Measurements from ENCODE around the gene PARP4.
"Not testable (repeated sequence)": the region's sequence is repeated elsewhere in the genome, so short reads cannot be mapped to it uniquely, and the experiment has no call there.

Gene PARP4

GRCh38 chr13:24443366-24443765, 69.2 kb downstream of the PARP4 start:
- DNase-seq = no peak

GRCh38 chr13:24426045-24426444, 86.5 kb downstream of the PARP4 start:
- DNase-seq = not testable (repeated sequence)

GRCh38 chr13:24419668-24420067, 92.9 kb downstream of the PARP4 start:
- not testable (repeated sequence) for DNase-seq

GRCh38 chr13:24407844-24408243, 104.7 kb downstream of the PARP4 start:
- DNase-seq = no peak

- no peak for DNase-seq
Observed at GRCh38 chr13:24406524-24406923, 106.1 kb downstream of the PARP4 start.

GRCh38 chr13:24396821-24397220, 115.8 kb downstream of the PARP4 start:
- DNase-seq = no peak

GRCh38 chr13:24392972-24393371, 119.6 kb downstream of the PARP4 start:
- no peak for DNase-seq

- DNase-seq = not testable (repeated sequence)
Observed at GRCh38 chr13:24391771-24392683, 120.6 kb downstream of the PARP4 start.

GRCh38 chr13:24390795-24391194, 121.8 kb downstream of the PARP4 start:
- not testable (repeated sequence) for DNase-seq

GRCh38 chr13:24389506-24389905, 123.1 kb downstream of the PARP4 start:
- no peak for DNase-seq

- not testable (repeated sequence) for DNase-seq
Observed at GRCh38 chr13:24388743-24389142, 123.8 kb downstream of the PARP4 start.

GRCh38 chr13:24386816-24387708, 125.5 kb downstream of the PARP4 start:
- no peak for DNase-seq

GRCh38 chr13:24385902-24386301, 126.7 kb downstream of the PARP4 start:
- DNase-seq = no peak

GRCh38 chr13:24384946-24385345, 127.6 kb downstream of the PARP4 start:
- DNase-seq = not testable (repeated sequence)

- not testable (repeated sequence) for DNase-seq
Observed at GRCh38 chr13:24384091-24384490, 128.5 kb downstream of the PARP4 start.

- no peak for DNase-seq
Observed at GRCh38 chr13:24381541-24382265, 130.9 kb downstream of the PARP4 start.

GRCh38 chr13:24380881-24381280, 131.7 kb downstream of the PARP4 start:
- not testable (repeated sequence) for DNase-seq

GRCh38 chr13:24380227-24380626, 132.4 kb downstream of the PARP4 start:
- not testable (repeated sequence) for DNase-seq

GRCh38 chr13:24371273-24371672, 141.3 kb downstream of the PARP4 start:
- not testable (repeated sequence) for DNase-seq
